BE2C (cell line): ENCODE results near the gene HSH2D.

ENCODE experiments used
- DNase-seq: peaks from one replicate; pipeline ENCODE4 v3.0.0-alpha.2; 2020
- H3K27me3 ChIP-seq: fragments of 250-450 bp; sonication (Bioruptor Pico); 2 replicates; pipeline ENCODE4 v1.5.1; 2020; ENCODE audit warnings: mild to moderate bottlenecking
- H3K36me3 ChIP-seq: fragments of 250-450 bp; sonication (Bioruptor Pico); 2 replicates; pipeline ENCODE4 v1.5.1; 2020; ENCODE audit warnings: mild to moderate bottlenecking
- H3K4me1 ChIP-seq: fragments of 250-450 bp; sonication (Bioruptor Pico); 2 replicates; pipeline ENCODE4 v1.5.1; 2020
- H3K4me3 ChIP-seq: 2 replicates; pipeline ENCODE4 v1.5.1; 2011; ENCODE audit warnings: low read depth, low read length
- H3K9me3 ChIP-seq: fragments of 250-450 bp; sonication (Bioruptor Pico); 2 replicates; pipeline ENCODE4 v1.5.1; 2020
- TF ChIP-seq, protein P1 (sequence below): IDR thresholded peaks from 2 replicates; pipeline ENCODE4 v1.5.1; 2012; ENCODE audit warnings: mild to moderate bottlenecking, low read depth, low read length

Gene HSH2D

DNA sequence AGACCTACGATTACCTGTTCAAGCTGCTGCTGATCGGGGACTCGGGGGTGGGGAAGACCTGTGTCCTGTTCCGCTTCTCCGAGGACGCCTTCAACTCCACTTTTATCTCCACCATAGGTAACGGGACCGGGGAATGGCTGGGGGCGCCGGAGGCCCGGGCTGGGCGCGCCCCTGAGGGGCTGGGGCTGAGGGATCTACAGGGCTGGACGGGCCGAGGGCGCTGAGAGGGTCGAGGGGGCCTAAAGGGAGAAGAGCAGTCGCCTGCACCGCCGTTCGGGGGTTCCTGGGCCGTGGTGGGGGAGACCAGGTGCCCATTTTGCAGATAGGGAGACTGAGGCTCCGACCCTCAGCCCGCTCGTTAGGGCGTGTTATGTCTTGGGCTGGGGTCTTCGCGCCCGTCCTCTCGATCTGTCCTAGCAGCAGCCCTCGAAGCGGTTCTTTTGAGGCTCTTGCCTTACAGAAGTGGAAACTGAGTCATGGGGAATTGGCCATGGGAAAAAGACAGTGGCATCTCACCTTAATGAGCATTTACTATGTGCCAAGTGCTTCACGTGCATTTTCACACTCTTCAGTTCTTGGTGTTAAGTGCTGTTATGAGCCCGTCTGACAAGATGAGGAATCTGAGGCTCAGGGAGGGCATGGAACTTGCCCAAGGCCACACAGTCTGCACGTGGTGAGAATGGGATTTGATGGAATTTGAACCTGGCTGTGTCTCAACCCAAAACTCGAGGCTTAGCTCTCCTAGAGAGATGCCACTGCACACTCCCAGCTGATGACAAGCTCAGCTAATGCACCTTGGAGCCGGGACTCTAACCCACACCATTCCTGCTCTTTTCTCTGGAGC is 31.4 kb upstream of the HSH2D start:
- Histone ChIP-seq H3K4me1 (no peaks in the 10 kb centered on the region), H3K36me3 (no peaks in the 10 kb centered on the region), H3K4me3 (peak overlapping the region; percentile 98), H3K27me3 (no peaks in the 10 kb centered on the region), H3K9me3 (no peaks in the 10 kb centered on the region)
- no peak for DNase-seq
- TF ChIP-seq, protein P1, sequence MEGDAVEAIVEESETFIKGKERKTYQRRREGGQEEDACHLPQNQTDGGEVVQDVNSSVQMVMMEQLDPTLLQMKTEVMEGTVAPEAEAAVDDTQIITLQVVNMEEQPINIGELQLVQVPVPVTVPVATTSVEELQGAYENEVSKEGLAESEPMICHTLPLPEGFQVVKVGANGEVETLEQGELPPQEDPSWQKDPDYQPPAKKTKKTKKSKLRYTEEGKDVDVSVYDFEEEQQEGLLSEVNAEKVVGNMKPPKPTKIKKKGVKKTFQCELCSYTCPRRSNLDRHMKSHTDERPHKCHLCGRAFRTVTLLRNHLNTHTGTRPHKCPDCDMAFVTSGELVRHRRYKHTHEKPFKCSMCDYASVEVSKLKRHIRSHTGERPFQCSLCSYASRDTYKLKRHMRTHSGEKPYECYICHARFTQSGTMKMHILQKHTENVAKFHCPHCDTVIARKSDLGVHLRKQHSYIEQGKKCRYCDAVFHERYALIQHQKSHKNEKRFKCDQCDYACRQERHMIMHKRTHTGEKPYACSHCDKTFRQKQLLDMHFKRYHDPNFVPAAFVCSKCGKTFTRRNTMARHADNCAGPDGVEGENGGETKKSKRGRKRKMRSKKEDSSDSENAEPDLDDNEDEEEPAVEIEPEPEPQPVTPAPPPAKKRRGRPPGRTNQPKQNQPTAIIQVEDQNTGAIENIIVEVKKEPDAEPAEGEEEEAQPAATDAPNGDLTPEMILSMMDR: no peak

DNA sequence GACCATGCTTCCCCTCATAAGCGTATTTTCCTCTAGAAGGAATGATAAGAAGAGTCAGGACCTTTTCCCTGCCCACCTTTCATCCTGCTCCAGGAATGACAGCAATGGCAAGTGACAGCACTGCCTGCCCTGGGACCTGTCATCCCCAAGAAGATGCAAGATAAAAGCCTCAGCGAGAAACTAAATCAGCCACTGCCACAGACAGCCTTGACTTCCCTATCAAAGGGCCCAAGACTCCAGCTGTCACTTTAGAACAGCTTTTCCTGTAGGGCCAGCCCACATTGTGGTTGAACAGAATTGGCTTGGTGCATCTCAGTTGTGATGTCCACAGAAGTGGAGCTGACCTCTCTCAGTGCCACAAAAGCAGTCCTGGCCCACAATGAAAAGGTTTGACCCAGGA is 30.7 kb upstream of the HSH2D start:
- Histone ChIP-seq H3K27me3 (no peaks in the 10 kb centered on the region), H3K9me3 (no peaks in the 10 kb centered on the region), H3K4me1 (no peaks in the 10 kb centered on the region), H3K36me3 (peaks cover 3% of the 10 kb centered on the region; the same call in 1 of the 2 replicates), H3K4me3 (peak overlapping the region; percentile 98)
- DNase-seq: no peak
- TF ChIP-seq, protein P1: no peak

DNA sequence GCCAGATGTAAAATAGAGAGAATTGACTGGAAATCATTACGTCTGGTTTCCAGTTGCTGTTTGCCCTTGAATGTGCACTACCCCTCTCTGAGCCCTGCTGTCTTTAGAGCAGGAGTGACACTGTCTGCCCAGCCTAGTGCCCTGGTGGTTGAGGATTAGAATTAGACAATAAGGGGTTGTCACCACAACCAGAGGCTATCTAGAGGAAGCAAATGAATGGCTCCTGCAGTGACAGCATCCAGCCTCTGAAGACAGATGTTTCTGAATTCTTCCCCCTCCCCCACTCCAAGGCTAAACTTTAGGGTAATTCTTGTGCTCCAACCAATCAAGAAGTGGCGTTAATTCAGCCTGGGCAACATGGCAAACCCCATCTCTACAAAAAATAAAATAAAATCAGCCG is 29.8 kb upstream of the HSH2D start:
- no peak for DNase-seq
- Histone ChIP-seq H3K27me3 (no peaks in the 10 kb centered on the region), H3K4me3 (no peak overlapping the region), H3K9me3 (no peaks in the 10 kb centered on the region), H3K36me3 (peaks cover 13% of the 10 kb centered on the region), H3K4me1 (no peaks in the 10 kb centered on the region)
- TF ChIP-seq, protein P1: no peak

DNA sequence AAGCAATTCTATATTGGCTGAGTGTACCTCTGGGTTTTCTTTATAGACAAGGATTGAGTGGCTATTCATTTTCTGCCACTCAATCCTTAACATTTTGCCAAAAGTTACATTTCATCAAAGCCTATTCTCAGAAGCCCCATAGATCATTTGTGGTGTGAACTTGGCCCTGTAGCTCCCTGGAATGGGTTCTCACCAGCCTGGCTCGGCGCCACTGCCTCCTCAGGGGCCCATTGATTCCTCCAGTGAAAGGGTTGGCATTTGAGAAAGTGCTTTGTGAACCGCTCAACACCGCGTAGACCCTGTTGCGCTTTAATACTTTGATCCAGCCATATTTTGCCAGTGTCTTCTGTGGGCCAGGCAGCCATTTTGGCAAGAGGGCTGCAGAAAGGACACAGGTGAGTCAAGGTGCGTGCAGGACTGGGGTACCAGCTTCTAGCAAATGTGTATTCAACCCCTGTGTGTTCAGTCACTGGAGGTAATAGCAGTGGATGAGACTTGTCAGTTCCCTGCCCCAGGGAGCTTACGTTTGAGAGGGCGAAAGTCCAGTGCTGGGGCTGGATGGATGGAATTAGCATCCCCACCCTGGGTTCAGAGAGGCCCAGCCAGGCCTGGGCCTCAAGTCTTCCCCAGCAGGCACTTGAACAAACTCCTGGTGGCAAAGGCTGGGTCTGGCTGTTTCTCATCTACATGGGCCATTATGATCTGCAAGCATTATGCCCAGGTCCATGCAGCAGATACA is 28.0 kb upstream of the HSH2D start:
- peaks cover 21% of the 10 kb centered on the region for H3K36me3 ChIP-seq
- H3K27me3 ChIP-seq: no peaks in the 10 kb centered on the region
- DNase-seq: no peak
- TF ChIP-seq, protein P1: no peak
- H3K4me1 ChIP-seq: no peaks in the 10 kb centered on the region
- H3K9me3 ChIP-seq: no peaks in the 10 kb centered on the region
- no peak overlapping the region for H3K4me3 ChIP-seq

DNA sequence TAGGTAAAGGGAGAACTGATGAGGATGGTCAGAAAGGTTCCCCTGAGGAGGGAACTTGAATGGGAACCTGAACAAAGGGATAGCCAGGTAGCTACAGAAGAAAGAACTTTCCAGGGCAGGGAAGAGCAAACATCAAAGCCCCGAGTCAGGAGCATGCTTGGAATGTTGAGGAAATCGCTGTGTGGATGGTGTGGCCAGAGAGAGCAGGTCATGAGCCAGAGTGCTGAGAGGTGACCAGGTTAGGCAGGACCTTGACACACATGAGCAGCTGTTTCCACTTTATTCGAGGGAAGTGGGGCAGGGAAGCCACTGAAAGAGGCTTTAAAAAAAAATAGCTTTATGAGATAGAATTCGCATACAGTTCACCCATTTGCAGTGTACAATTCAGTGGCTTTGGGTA is 27.4 kb upstream of the HSH2D start:
- H3K36me3 ChIP-seq: peaks cover 24% of the 10 kb centered on the region
- DNase-seq: no peak
- no peak overlapping the region for H3K4me3 ChIP-seq
- H3K9me3 ChIP-seq: no peaks in the 10 kb centered on the region
- no peaks in the 10 kb centered on the region for H3K4me1 ChIP-seq
- TF ChIP-seq, protein P1: no peak
- no peaks in the 10 kb centered on the region for H3K27me3 ChIP-seq

DNA sequence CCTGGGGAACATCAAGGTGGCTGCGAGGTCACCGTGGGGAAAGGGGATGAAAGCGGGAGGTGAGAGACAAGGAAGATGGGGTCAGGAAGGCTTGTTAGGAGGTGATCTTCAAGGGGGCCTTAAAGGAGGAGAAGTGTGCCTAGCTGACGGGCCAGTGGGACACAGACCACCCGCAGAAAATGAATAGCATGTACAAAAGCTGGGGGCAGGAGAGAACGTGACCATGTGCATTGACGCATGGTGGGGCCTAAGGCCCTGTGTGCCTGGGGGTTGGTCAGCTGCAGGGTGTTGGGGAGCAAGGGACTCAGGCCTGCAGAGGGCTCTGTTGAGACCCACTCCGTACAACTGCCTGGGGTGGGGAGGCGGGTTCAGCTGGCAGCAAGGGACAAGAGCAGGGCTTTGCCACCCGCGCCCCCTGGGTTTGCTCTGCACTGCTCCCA is 25.9 kb upstream of the HSH2D start:
- H3K9me3 ChIP-seq: no peaks in the 10 kb centered on the region
- peaks cover 38% of the 10 kb centered on the region for H3K36me3 ChIP-seq
- TF ChIP-seq, protein P1: no peak
- H3K4me1 ChIP-seq: no peaks in the 10 kb centered on the region
- no peaks in the 10 kb centered on the region for H3K27me3 ChIP-seq
- no peak overlapping the region for H3K4me3 ChIP-seq
- no peak for DNase-seq
